Measurements from ENCODE around the gene JCAD.
A peak's percentile ranks its signal among the peaks of the same experiment; 100 is the strongest.

JCAD gene

DNA sequence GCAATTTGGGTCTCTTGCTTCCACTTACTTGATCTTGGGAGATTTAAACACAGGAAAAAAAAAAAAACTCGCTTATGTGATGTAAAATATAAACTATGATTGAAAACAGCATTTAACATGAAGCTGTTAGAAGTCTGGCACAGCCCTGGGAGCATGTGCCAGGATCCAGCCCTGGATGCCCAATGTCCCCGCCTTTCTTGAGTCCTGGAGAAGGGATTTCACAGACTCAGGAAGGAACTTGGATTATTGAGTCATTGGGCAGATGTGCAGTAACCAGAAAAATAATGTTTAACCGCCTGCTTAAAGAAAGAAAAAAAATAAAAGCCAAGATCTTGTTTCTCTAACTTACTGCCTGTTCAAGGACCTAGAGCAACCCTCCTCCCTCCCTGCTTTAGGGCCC is 3.7 kb upstream of the JCAD start:
- H3K4me1 ChIP-seq, result peaks cover 5 to 21% (median 14%) of the 10 kb centered on the region in 10 experiments; a peak in 18 of 20 replicates

GRCh38 chr10:30062582-30062981 is 3.2 kb upstream of the JCAD start:
- no peak overlapping the region for H3K9ac ChIP-seq
- no peaks in the 10 kb centered on the region for H3K36me3 ChIP-seq

More for the DNA sequence above, 3.7 kb upstream of the JCAD start:
- Histone ChIP-seq H3K4me3 (no peak overlapping the region), H4K20me1 (no peaks in the 10 kb centered on the region), H3K9ac (no peak overlapping the region), H3K4me2 (no peak overlapping the region), H3K27ac (no peak overlapping the region), H3K9me3 (replicated peaks in 1 of 11) (no peaks in the 10 kb centered on the region), H3K36me3 (no peaks in the 10 kb centered on the region), H3K27me3 (peaks cover 12 to 21% (median 12%) of the 10 kb centered on the region in 11 experiments)
- no peak for TF ChIP-seq Cebpa-rat (IDR thresholded peaks at IDR 0.05)

DNA sequence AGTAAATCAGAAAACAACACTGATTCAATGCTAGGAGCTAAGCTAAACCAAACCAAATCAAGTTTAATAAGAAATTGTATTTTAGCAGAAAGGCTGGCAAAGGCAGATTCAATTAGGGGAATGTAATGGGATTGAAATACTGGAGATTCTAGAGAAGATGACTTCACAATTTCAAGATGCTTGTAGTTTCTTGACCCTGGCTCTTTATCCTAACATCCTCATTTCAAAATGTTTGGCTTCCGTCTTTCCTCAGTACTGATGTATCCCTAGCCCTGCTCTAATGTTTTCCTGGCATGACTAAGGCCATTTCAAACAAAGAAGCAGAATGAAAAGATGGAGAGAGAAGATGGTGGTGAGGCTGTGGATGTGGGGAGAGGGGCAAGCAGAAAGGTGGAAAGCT is 2.7 kb upstream of the JCAD start:
- Histone ChIP-seq H3K9ac (no peak overlapping the region), H3K4me3 (no peak overlapping the region), H3K9me3 (replicated peaks in 1 of 11) (no peaks in the 10 kb centered on the region), H3K27me3 (peaks cover 16 to 29% (median 20%) of the 10 kb centered on the region in 11 experiments), H3K36me3 (no peaks in the 10 kb centered on the region), H3K4me2 (peak overlapping the region in 2 of 11 experiments; percentile 5 to 11; a peak in 2 of 22 replicates), H4K20me1 (no peaks in the 10 kb centered on the region), H3K4me1 (peaks cover 5 to 21% (median 14%) of the 10 kb centered on the region in 10 experiments; a peak in 18 of 20 replicates), H3K27ac (no peak overlapping the region)
- no peak for TF ChIP-seq Cebpa-rat (IDR thresholded peaks at IDR 0.05)

More at GRCh38 chr10:30062582-30062981, 3.2 kb upstream of the JCAD start:
- H3K27ac ChIP-seq, result no peak overlapping the region
- no peaks in the 10 kb centered on the region for H3K9me3 ChIP-seq (replicated peaks in 1 of 11)
- no peak for TF ChIP-seq Cebpa-rat (IDR thresholded peaks at IDR 0.05)
- H3K4me3 ChIP-seq, result no peak overlapping the region
- H4K20me1 ChIP-seq, result no peaks in the 10 kb centered on the region
- peak overlapping the region in 1 of 11 experiments; percentile 11; a peak in 1 of 22 replicates for H3K4me2 ChIP-seq
- peaks cover 16 to 26% (median 18%) of the 10 kb centered on the region in 11 experiments for H3K27me3 ChIP-seq
- peaks cover 5 to 21% (median 14%) of the 10 kb centered on the region in 10 experiments; a peak in 18 of 20 replicates for H3K4me1 ChIP-seq

DNA sequence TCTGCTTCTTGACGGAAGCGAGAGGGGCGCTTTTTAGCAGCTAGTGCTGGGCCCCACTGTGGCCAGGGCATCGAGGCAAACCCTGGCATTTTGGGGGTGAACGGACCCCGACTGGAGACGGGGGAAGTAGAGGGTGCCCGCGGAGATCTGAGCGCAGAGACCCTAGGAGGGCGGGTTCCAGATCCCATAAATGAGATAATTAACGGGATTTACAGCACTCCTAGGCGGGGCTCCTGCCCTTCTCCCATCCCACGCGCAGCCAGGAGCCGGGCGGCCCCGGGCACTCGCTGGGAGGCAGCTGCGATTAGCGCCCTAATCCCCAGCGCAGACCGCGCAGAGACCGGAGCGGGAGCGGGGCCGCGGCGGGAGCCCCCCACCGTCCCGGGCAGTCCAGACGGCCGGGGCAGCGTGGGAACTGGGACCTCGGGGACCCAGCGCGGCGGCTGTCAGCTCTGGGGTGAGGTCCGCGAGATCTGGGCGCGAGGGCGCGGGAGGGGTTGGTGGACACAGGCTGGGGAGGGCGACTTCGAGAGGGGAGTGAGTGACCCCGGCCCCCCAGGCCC is 735 bp downstream of the JCAD start:
- H3K9me3 ChIP-seq (replicated peaks in 1 of 11), result no peaks in the 10 kb centered on the region
- peak overlapping the region; percentile 66 to 82 (median 74) for H3K4me3 ChIP-seq
- peak overlapping the region; percentile 98 to 100 (median 99) for H3K4me2 ChIP-seq
- H3K27me3 ChIP-seq, result peaks cover 16 to 29% (median 20%) of the 10 kb centered on the region in 11 experiments
- no peaks in the 10 kb centered on the region for H3K36me3 ChIP-seq
- H3K4me1 ChIP-seq, result peaks cover 5 to 21% (median 14%) of the 10 kb centered on the region in 10 experiments; a peak in 18 of 20 replicates
- H3K27ac ChIP-seq, result peak overlapping the region in 9 of 11 experiments; percentile 6 to 65 (median 57); a peak in 16 of 22 replicates
- no peaks in the 10 kb centered on the region for H4K20me1 ChIP-seq
- H3K9ac ChIP-seq, result peak overlapping the region; percentile 68 to 82 (median 76)
- TF ChIP-seq Cebpa-rat (IDR thresholded peaks at IDR 0.05), result no peak

GRCh38 chr10:30057894-30058556 is 1.4 kb downstream of the JCAD start:
- no peak overlapping the region for H3K27ac ChIP-seq
- no peak overlapping the region; a peak in 1 of 22 replicates for H3K9ac ChIP-seq
- H3K4me1 ChIP-seq, result peaks cover 5 to 21% (median 14%) of the 10 kb centered on the region in 10 experiments; a peak in 18 of 20 replicates
- H3K36me3 ChIP-seq, result no peaks in the 10 kb centered on the region
- peak overlapping the region in 7 of 10 experiments; percentile 71 to 82 (median 76); a peak in 6 of 20 replicates for H3K4me3 ChIP-seq
- no peaks in the 10 kb centered on the region for H3K9me3 ChIP-seq (replicated peaks in 1 of 11)
- peaks cover 16 to 29% (median 20%) of the 10 kb centered on the region in 11 experiments for H3K27me3 ChIP-seq
- no peak for TF ChIP-seq Cebpa-rat (IDR thresholded peaks at IDR 0.05)
- peak overlapping the region in 9 of 11 experiments; percentile 98 to 100 (median 99); a peak in 17 of 22 replicates for H3K4me2 ChIP-seq
- no peaks in the 10 kb centered on the region for H4K20me1 ChIP-seq

DNA sequence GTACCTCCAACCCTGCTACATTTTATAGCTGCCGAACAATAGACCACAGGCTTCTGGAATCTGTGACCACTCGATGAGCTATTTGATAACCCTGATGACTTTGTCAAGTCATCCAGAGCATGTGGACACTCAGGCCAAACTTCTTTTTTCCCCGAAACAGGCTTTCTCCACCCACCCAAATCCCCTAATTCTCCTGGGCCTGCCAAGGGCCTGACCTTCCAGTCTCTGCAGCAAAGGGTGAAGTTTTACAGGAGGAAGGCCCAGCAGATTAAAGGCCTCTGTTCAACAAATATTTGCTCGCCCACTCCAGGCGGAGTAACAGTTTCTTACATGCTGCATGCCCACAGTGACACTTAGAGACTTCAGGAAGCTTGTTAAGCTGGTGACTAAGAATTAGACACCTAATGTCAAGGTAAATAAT is 2.0 kb downstream of the JCAD start:
- H3K9me3 ChIP-seq (replicated peaks in 1 of 11), result no peaks in the 10 kb centered on the region
- peaks cover 5 to 21% (median 14%) of the 10 kb centered on the region in 10 experiments; a peak in 18 of 20 replicates for H3K4me1 ChIP-seq
- no peaks in the 10 kb centered on the region for H3K36me3 ChIP-seq
- no peak overlapping the region for H3K9ac ChIP-seq
- no peak overlapping the region for H3K4me3 ChIP-seq
- H4K20me1 ChIP-seq, result no peaks in the 10 kb centered on the region
- peaks cover 16 to 29% (median 20%) of the 10 kb centered on the region in 11 experiments for H3K27me3 ChIP-seq
- no peak for TF ChIP-seq Cebpa-rat (IDR thresholded peaks at IDR 0.05)
- H3K4me2 ChIP-seq, result peak overlapping the region in 1 of 11 experiments; percentile 99; a peak in 4 of 22 replicates
- no peak overlapping the region for H3K27ac ChIP-seq

DNA sequence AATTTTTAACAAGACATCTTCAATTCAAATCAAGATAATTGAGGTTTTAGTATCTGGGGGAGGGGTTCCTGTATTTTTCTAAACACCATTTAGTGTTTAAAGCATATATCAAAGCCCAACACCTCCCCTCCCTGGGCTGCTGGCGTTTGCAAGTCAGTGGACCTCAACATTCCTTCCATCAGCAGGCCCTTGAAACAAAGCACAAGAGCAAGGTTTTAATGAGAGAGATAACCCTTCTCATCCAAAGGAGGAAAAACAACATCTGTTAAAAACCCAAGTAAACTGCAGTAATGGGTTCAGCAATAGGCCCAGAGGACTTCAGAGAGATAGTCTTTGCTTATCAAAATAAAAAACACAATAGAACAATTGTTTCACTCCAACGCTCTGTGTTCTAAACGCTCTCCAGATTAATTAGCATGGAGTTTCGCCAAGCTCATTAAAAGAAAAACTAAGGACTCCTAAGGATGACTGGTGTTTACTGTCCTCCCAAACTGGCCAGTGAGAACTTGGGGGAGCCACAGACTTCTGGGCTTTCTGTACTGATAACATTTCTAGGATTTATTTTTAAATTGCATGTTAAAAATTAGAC is 2.5 kb downstream of the JCAD start:
- H3K9me3 ChIP-seq (replicated peaks in 1 of 11), result no peaks in the 10 kb centered on the region
- H3K27me3 ChIP-seq, result peaks cover 16 to 29% (median 20%) of the 10 kb centered on the region in 11 experiments
- H3K9ac ChIP-seq, result no peak overlapping the region
- no peak overlapping the region for H3K4me3 ChIP-seq
- no peak overlapping the region for H3K27ac ChIP-seq
- H3K4me1 ChIP-seq, result peaks cover 5 to 20% (median 14%) of the 10 kb centered on the region in 10 experiments; a peak in 18 of 20 replicates
- no peak overlapping the region; a peak in 1 of 22 replicates for H3K4me2 ChIP-seq
- no peak for TF ChIP-seq Cebpa-rat (IDR thresholded peaks at IDR 0.05)
- H4K20me1 ChIP-seq, result no peaks in the 10 kb centered on the region
- H3K36me3 ChIP-seq, result no peaks in the 10 kb centered on the region

GRCh38 chr10:30056281-30056680 is 3.1 kb downstream of the JCAD start:
- H3K27ac ChIP-seq, result no peak overlapping the region
- peaks cover 5 to 20% (median 14%) of the 10 kb centered on the region in 10 experiments; a peak in 18 of 20 replicates for H3K4me1 ChIP-seq
- H3K36me3 ChIP-seq, result no peaks in the 10 kb centered on the region
- H3K9ac ChIP-seq, result no peak overlapping the region
- H3K27me3 ChIP-seq, result peaks cover 16 to 29% (median 20%) of the 10 kb centered on the region in 11 experiments
- no peak overlapping the region for H3K4me3 ChIP-seq
- H3K9me3 ChIP-seq (replicated peaks in 1 of 11), result no peaks in the 10 kb centered on the region
- no peaks in the 10 kb centered on the region for H4K20me1 ChIP-seq
- TF ChIP-seq Cebpa-rat (IDR thresholded peaks at IDR 0.05), result no peak
- H3K4me2 ChIP-seq, result no peak overlapping the region

- H3K9me3 ChIP-seq (replicated peaks in 1 of 11), result no peaks in the 10 kb centered on the region
- H3K9ac ChIP-seq, result no peak overlapping the region
- TF ChIP-seq Cebpa-rat (IDR thresholded peaks at IDR 0.05), result no peak
- H3K36me3 ChIP-seq, result no peaks in the 10 kb centered on the region
- H3K4me1 ChIP-seq, result peaks cover 5 to 20% (median 14%) of the 10 kb centered on the region in 10 experiments; a peak in 18 of 20 replicates
- no peak overlapping the region for H3K4me2 ChIP-seq
- no peak overlapping the region for H3K27ac ChIP-seq
- peaks cover 16 to 29% (median 20%) of the 10 kb centered on the region in 11 experiments for H3K27me3 ChIP-seq
- no peak overlapping the region for H3K4me3 ChIP-seq
- no peaks in the 10 kb centered on the region for H4K20me1 ChIP-seq
Measured at GRCh38 chr10:30055226-30055662, 4.1 kb downstream of the JCAD start.

Measured in BLaER1 treated with 17β-estradiol and CSF1 and Interleukin-3, amounts not matched to agents 10 nM and 100 nM (cell line).